SJSA1 (cell line): Measurements from ENCODE around the gene TAF15. TPM values are rescaled to one million over a fixed set of nuclear protein-coding genes. Genes with fewer than 3 reads are reported as not detected.

Experiments used
- DNase-seq, 2 experiments: peaks; one replicate each; pipeline ENCODE4 v3.0.0-alpha.2; 2015 to 2020; ENCODE audit warnings: low spot score in 2 of 2, low read depth in 1 of 2
- H3K27ac ChIP-seq: fragments of 250-450 bp; sonication (Bioruptor Pico); 2 replicates; pipeline ENCODE4 v1.5.1; 2020; ENCODE audit warnings: mild to moderate bottlenecking, moderate library complexity
- H3K27me3 ChIP-seq: fragments of 250-450 bp; sonication (Bioruptor Pico); replicated peaks from 2 replicates; pipeline ENCODE4 v1.5.1; 2020; ENCODE audit warnings: mild to moderate bottlenecking, moderate library complexity
- H3K36me3 ChIP-seq: fragments of 250-450 bp; sonication (Bioruptor Pico); 2 replicates; pipeline ENCODE4 v1.5.1; 2020; ENCODE audit warnings: mild to moderate bottlenecking
- H3K4me1 ChIP-seq: fragments of 250-450 bp; sonication (Bioruptor Pico); replicated peaks from 2 replicates; pipeline ENCODE4 v1.6.1; 2021; ENCODE audit warnings: mild to moderate bottlenecking
- H3K4me3 ChIP-seq: fragments of 250-450 bp; sonication (Bioruptor Pico); 2 replicates; pipeline ENCODE4 v1.5.1; 2020; ENCODE audit warnings: mild to moderate bottlenecking
- H3K9me3 ChIP-seq: fragments of 250-450 bp; sonication (Bioruptor Pico); replicated peaks from 2 replicates; pipeline ENCODE4 v1.5.1; 2020; ENCODE audit warnings: mild to moderate bottlenecking
- total RNA-seq: library from RNA; depleted of rRNA; stranded (reverse); fragments of >200 nt; shearing (Covaris generic); gene quantifications from 2 replicates; pipeline ENCODE4 v1.2.3, GENCODE V29; 2014

TAF15 gene
- total RNA-seq, 1 experiment from 2014 or later: 33.6 TPM

DNA sequence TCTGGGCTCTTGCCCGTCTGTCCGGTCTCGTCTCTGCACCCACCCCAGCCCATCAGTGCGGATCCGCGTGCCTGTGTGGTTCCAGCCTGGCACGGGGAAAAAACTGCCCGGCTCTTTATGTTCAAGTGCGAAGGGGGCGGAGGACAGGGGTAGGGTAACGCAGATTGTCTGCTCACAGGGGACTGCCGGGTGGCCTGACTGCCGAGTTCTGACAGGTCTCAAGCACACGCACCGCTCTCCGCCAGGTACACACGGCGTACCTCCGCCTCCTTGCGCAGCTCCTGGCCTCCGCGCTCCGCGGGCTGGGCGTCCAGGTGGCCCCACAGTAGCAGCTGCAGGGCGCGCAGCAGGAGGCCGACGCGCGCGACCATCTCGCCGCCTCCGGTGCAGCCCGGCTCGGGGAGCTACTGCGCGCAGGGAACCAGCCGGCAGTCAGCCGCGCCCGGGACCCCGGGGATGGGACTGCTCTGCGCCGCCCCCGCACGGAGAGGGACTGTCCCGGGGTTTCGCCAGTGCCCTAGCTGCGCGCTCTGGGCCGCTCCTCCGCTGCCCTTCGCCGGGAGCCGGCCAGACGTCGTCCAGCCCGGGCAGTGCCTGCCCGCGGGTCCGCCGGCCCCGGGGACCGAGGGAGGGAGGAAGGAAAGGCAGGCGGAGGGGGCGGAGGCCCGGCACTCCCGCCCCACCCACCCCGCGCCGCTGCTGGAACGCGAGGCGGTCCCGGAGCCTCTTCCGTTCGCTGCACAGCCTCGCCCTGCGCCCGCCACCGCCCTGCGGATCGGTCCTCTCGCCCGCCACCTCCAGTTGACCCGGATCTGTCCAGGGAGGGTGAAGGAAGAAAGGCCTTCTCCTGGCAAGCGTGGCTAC is 14.0 kb upstream of the TAF15 start, which contains the start of gene MMP28:
TSS of gene MMP28 (minus strand) at position 635 of the 864 bp plus-strand sequence. CDS start at position 371, 264 bp downstream.
- peaks cover 14% of the 10 kb centered on the region for H3K27me3 ChIP-seq
- no peaks in the 10 kb centered on the region for H3K36me3 ChIP-seq
- no peaks in the 10 kb centered on the region for H3K9me3 ChIP-seq
- H3K27ac ChIP-seq: no peak within 1 kb of the TSS
- peak in 1 of 2 experiments; percentile 37 for DNase-seq
- peak within 1 kb of the TSS; percentile 42 for H3K4me3 ChIP-seq
- peaks cover 11% of the 10 kb centered on the region for H3K4me1 ChIP-seq

DNA sequence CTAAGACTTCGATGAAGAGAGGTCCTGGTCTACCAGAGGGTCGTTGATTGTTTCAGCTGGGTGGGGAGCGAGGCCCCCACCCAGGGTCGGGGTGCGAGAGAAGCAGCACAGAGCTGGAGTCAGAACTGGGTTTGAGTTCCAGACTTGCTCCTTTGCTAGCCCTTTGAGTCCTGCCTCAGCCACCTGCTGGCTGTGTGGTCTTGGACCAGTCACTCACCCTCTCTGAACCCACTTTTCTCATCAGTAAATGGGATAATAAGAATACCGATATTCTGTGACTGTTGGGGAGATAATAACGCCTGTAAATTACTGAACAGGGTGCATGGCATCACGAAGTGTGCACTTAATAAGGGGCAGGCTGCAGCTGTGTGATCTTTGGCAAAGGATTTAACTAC is 13.4 kb upstream of the TAF15 start:
- peaks cover 11% of the 10 kb centered on the region for H3K4me1 ChIP-seq
- no peak overlapping the region for H3K27ac ChIP-seq
- H3K4me3 ChIP-seq: peak overlapping the region; percentile 42
- H3K9me3 ChIP-seq: no peaks in the 10 kb centered on the region
- no peaks in the 10 kb centered on the region for H3K36me3 ChIP-seq
- H3K27me3 ChIP-seq: peaks cover 14% of the 10 kb centered on the region
- no peak for DNase-seq

DNA sequence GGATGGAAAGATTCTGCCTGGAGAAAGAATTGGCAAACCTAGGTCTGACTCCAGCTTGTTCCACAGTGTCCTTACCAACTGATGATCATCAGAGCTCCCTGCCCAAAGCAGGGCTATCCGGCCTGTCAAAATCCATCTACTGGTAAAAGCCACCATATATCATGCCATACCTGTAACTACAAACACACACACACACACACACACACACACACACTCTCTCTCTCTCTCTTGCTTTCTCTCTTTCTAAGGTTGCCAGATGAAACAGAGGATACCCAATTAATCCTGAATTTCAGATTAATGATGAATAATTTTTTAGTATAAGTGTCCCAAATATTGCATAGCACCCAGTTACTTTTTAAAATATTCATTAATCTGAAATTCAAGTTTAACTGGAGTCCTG is 12.3 kb upstream of the TAF15 start:
- Histone ChIP-seq H3K4me1 (peaks cover 11% of the 10 kb centered on the region), H3K9me3 (no peaks in the 10 kb centered on the region), H3K27ac (no peak overlapping the region), H3K27me3 (peaks cover 14% of the 10 kb centered on the region), H3K36me3 (no peaks in the 10 kb centered on the region), H3K4me3 (no peak overlapping the region)
- no peak for DNase-seq

DNA sequence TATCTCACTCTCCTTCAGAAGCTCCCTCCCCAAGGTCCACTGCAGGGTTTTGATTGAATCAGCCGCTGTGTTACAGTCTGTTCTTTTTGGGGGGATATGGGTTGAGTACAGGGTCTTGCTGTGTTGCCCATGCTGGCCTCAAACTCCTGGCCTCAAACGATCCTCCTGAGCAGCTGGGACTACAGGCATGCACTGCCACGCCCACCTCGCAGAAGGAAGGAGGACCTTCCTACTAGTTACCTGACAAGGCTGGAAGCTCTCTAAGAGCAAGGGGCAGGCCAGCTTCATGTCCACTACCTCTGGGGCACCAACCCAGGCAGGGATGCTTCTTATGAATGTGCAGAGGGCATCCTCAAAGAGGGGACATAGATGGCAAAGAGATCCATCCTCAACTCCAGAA is 11.9 kb upstream of the TAF15 start:
- H3K27me3 ChIP-seq: peaks cover 14% of the 10 kb centered on the region
- no peak for DNase-seq
- no peaks in the 10 kb centered on the region for H3K9me3 ChIP-seq
- no peak overlapping the region for H3K4me3 ChIP-seq
- no peak overlapping the region for H3K27ac ChIP-seq
- H3K36me3 ChIP-seq: no peaks in the 10 kb centered on the region
- peaks cover 11% of the 10 kb centered on the region for H3K4me1 ChIP-seq

DNA sequence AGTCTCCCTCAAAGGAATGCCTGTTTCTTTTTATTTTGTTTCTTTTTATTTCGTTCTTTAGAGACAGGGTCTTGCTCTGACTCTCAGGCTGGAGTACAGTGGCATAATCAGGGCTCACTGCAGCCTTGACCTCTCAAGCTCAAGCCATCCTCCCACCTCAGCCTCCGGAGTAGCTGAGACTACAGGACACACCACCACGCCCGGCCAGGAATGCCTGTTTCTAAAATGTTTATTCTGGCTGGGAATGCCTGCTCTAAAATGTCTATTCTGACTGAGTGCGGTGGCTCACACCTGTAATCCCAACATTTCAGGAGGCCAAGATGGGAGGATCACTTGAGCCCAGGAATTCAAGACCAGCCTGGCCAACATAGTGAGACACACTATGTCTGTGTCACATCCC is 11.4 kb upstream of the TAF15 start:
- peaks cover 14% of the 10 kb centered on the region for H3K27me3 ChIP-seq

DNA sequence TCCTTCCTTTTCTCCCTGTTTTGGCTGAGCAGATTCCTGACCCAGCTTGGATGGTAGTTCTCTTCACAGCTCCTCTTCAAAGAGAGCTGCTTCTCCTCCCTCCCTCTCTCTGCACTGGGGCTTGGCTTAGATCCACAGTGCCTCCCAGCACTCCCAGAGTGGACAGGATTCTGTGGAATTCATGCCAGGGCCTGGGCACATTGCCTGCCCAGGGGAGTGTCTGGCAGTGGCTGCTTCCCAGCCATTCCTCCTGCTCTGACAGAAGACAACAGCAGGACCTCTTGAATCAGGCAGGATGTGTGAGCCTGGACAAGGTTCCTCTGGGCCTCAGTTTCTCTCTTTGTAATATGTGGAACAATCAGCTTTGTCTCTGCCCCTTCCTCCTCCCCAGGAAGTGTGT is 9.3 kb upstream of the TAF15 start:
- Histone ChIP-seq H3K27ac (no peak overlapping the region), H3K27me3 (peaks cover 6% of the 10 kb centered on the region), H3K9me3 (no peaks in the 10 kb centered on the region), H3K36me3 (no peaks in the 10 kb centered on the region), H3K4me1 (peaks cover 11% of the 10 kb centered on the region), H3K4me3 (no peak overlapping the region)
- no peak for DNase-seq

More for the DNA sequence above, 11.4 kb upstream of the TAF15 start:
- Histone ChIP-seq H3K27ac (no peak overlapping the region), H3K4me1 (peaks cover 11% of the 10 kb centered on the region), H3K36me3 (no peaks in the 10 kb centered on the region), H3K4me3 (no peak overlapping the region), H3K9me3 (no peaks in the 10 kb centered on the region)
- DNase-seq: no peak

DNA sequence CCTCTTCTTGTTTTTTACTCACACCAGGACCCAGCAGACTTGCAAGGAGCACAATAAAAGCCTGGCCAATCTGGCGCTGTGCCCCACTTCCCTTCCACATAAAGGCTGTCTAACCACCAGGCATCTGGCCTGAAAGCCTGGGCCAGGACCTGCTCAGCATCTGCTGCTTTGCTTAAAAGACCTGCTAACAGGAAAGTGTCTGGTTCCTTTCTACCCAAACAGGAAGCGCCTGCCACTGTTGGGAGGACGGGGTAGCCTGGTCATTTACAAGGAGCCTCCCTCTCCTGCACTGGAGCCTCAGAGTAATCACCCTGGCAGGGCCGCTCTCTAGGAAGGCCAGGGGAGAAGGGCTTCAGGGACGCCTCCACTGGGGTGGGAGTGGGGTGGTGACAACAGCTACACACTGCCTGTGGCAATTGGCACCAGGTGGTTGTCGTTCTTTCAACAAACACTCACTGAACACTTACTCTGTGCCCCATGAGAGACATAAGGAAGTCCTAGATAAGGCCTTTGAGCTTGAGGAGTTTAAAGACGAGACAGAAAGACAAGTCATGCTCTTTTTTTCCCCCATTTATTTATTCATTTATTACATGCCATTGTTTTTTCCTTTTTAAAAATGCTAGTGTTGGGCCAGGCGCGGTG is 7.6 kb upstream of the TAF15 start:
- no peak for DNase-seq
- no peaks in the 10 kb centered on the region; the same call in 1 of the 2 replicates for H3K27me3 ChIP-seq
- H3K27ac ChIP-seq: no peak overlapping the region
- H3K9me3 ChIP-seq: no peaks in the 10 kb centered on the region
- no peaks in the 10 kb centered on the region for H3K36me3 ChIP-seq
- peaks cover 20% of the 10 kb centered on the region for H3K4me1 ChIP-seq
- no peak overlapping the region for H3K4me3 ChIP-seq

DNA sequence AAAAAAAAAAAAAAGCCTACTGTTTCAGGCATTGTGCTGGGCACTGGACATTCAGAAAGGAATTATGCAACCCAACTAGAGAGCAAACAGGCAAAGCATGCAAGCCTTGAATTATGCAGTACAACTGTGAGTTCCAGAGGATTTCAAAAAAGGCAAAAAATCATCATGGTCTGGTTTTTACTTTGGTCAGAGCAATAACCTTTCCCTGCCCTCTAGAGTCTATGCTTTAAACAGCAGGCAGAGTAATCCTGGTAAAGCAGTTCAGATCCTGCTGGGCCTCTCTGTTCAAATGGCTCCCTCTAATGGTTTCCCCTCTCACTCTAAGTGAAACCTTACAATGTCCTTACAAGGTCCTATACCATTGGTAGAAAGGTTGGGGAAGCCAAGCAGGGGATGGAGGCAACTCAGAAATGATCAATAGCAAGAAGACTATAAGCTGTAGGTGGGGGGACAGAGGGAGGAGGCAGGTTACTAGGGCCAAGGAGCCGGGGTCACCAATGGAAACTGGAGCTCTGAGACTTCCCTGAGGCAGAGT is 4.6 kb upstream of the TAF15 start:
- peaks cover 41% of the 10 kb centered on the region for H3K4me1 ChIP-seq
- DNase-seq: peak; percentile 60 to 71
- H3K27ac ChIP-seq: no peak overlapping the region
- H3K36me3 ChIP-seq: peaks cover 4% of the 10 kb centered on the region
- no peaks in the 10 kb centered on the region for H3K9me3 ChIP-seq
- no peaks in the 10 kb centered on the region for H3K27me3 ChIP-seq
- no peak overlapping the region for H3K4me3 ChIP-seq

DNA sequence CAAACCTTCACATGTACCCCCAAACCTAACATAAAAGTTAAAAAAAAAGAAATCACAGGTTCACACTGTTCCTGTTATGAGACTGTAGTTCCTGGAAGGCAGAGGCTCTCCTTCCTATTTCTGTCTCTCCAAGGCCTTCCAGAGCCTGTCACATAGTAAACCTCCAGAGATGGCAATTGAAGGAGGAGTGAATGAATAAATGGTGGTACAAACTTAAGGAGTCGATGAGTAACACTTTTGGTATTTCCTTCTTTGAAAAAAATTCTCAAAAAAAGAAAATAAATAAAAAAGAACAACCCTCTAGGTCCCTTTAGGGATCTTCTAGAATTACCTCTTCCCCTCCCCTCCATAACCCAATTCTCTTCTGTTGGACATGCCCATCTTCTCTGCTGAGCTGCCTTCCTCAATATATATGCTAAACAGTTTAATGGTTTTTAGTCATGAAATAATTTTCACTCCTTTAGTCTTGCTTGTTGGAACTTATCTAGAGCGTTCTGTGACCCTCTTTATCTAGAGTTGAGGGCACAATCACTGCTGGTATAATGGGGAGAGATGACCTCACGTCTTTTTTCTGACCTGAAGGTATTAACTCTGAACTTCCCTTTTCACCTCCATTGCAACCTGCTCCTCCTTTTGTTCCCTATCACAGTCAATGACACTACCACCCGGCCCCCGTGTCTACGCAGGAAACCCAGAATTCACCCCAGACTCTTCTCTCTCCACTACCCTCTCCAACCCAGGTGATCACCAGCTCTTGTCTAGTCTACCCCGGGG is 1.7 kb upstream of the TAF15 start:
- Histone ChIP-seq H3K27ac (peak overlapping the region; percentile 40), H3K4me1 (peaks cover 41% of the 10 kb centered on the region), H3K4me3 (no peak overlapping the region), H3K36me3 (peaks cover 14% of the 10 kb centered on the region), H3K27me3 (no peaks in the 10 kb centered on the region), H3K9me3 (no peaks in the 10 kb centered on the region)
- DNase-seq: peak in 1 of 2 experiments; percentile 78

DNA sequence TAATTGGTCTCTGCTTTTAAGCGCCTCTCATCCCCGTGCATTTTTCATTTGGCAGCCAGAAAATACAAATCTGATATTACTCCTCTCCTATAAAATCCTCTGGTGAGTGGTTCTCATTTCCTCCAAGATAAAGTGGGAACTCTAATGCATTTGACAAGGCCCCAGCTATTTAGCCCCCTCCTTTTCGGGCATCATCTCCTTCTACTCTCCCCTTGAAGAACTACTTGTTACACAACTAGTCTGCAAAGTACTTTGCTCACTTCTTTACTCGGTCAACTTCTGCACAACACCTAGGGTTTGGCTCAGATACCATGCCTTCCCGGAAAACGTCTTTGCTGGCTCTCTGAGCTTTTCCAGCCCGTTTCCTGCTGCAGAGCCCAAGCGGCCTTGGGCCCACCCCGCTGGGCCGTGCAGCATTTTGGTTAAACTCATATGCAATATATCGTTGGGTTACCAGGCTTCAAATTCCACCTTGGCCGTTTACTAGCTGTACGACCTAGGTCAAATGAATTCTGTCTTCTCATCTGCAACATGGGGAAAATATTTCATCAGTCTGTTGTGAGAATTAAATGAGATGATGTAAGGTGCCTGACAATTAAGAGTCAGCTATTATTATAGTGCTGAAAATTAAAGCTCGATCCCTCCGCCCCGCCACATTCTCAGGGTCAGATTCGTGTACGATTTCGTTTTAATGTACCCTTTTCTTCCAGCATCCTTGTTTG is 883 bp upstream of the TAF15 start:
- Histone ChIP-seq H3K4me1 (peaks cover 41% of the 10 kb centered on the region), H3K27ac (peak overlapping the region; percentile 88), H3K4me3 (peak overlapping the region; percentile 88), H3K36me3 (peaks cover 17% of the 10 kb centered on the region), H3K27me3 (no peaks in the 10 kb centered on the region), H3K9me3 (no peaks in the 10 kb centered on the region)
- no peak for DNase-seq

DNA sequence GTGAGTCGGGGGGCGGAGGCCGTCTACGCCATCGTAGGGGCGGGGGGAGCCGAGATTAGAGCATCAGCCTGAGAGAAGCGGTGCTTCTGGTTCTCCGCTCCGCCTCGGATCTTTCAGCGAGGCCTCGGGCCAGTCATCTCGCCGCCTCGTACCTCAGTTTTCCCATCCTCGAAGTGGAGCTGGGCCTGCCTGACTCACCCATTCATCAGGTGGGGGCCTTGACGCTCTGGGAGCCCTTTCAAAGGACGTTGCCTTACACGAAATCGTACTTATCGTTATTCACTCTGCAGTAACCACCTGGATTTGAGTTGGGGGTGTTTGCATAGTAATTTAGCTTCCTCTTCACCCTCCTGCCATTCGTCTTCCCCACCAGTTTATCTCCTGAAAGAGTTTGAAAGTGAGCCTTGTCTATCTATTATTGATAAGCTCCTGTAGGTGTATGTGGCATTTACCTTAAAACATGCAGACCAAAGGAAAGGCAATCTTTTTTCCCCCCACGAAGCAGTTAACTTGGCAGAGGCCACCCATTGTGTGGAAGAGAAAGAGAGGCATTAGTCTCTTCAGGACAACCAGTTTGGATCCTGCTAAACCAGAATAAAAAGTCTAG is 674 bp downstream of the TAF15 start:
- H3K27me3 ChIP-seq: no peaks in the 10 kb centered on the region
- H3K36me3 ChIP-seq: peaks cover 19% of the 10 kb centered on the region
- H3K27ac ChIP-seq: peak overlapping the region; percentile 88
- peak in 1 of 2 experiments; percentile 49 for DNase-seq
- peaks cover 39% of the 10 kb centered on the region for H3K4me1 ChIP-seq
- H3K4me3 ChIP-seq: peak overlapping the region; percentile 88
- no peaks in the 10 kb centered on the region for H3K9me3 ChIP-seq

DNA sequence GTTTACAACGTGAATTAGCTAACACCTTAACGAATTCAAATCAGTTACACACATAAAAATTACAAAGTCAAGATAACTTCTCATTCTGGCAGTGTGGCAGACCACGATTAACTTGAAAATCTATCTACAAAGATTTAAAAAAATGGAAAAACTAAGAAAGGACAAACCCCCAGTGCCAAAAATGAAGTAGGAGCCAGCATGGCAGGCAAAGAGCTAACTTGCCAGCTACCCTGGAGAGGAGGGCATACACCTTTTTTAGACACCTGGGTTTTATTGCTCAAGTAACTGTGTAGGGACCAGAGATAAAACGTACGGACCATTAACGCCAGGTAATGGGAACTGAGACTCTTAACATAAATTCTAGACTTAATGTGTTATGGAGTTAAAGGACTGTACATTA is 2.5 kb downstream of the TAF15 start:
- DNase-seq: no peak
- no peaks in the 10 kb centered on the region for H3K9me3 ChIP-seq
- peaks cover 31% of the 10 kb centered on the region for H3K36me3 ChIP-seq
- no peaks in the 10 kb centered on the region for H3K27me3 ChIP-seq
- no peak overlapping the region for H3K4me3 ChIP-seq
- H3K27ac ChIP-seq: no peak overlapping the region
- peaks cover 20% of the 10 kb centered on the region for H3K4me1 ChIP-seq

DNA sequence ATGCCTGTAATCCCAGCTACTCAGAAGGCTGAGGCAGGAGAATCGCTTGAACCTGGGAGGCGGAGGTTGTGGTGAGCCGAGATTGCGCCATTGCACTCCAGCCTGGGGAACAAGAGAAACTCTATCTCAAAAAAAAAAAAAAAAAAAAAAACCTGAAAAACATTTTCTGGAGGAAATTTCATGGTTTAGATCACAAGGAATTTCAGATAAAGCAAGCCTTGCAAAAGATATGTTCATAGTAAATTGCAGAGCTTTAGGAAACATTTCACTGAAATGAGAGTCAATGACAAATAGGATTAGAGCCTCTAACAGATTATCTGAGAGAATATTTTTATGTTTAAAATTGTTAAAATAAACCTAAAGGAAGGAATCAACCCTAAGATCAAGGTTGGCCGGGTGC is 3.2 kb downstream of the TAF15 start:
- no peak overlapping the region for H3K4me3 ChIP-seq
- DNase-seq: no peak
- H3K4me1 ChIP-seq: peaks cover 14% of the 10 kb centered on the region
- H3K27me3 ChIP-seq: no peaks in the 10 kb centered on the region
- no peak overlapping the region for H3K27ac ChIP-seq
- peaks cover 36% of the 10 kb centered on the region for H3K36me3 ChIP-seq
- H3K9me3 ChIP-seq: no peaks in the 10 kb centered on the region
